GM19043 (cell line): ENCODE data around the gene GRM4.
"Not testable (repeated sequence)": the region's sequence is repeated elsewhere in the genome, so short reads cannot be mapped to it uniquely, and the experiment has no call there.

Source experiments
- ATAC-seq: cut with Tn5 transposase; IDR thresholded peaks from one replicate; pipeline ENCODE4 v1.9.1; 2021; ENCODE audit warnings: low read depth; ENCODE audit not compliant: unreplicated experiment

The GRM4 gene

GRCh38 chr6:34047913-34048867 is 97.7 kb downstream of the GRM4 start:
- no peak for ATAC-seq

DNA sequence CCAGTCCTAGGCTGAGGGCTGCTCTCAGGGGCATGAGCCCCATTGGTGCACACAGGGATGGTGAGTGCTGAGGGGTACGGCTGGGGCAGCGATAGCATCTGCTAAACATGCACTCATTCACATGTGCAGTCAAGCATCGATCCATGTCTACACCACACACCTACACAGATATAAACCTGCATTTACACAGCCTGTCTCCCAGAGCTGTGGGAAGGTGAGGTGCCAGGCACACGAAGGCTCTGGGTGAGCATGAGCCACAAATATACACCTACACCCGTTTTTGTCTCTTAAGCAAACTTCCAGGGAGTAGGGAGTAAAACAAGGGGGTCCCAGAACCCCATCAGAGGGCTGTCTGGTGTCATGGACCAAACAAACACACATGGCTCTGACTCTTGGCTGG is 99.3 kb downstream of the GRM4 start:
- no peak for ATAC-seq

DNA sequence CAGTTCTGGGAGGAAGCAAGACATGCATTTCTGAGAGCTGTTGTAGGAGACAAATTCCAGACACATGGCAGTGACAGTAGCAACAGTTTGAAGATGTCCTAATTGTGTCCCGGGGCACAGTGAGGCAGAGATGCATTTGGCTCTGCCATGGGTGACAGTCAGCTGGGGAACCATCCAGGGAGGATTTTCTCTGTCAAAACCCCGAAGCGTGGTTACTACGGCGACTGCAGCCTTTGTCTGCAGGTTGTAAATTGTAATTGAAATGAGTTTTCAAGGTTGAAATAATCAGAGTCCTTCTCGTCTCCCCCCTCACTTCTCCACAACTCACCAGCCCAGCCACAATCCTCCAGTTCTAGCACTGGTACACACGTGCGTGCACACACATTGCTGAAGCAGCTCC is 100.1 kb downstream of the GRM4 start:
- ATAC-seq, result no peak

DNA sequence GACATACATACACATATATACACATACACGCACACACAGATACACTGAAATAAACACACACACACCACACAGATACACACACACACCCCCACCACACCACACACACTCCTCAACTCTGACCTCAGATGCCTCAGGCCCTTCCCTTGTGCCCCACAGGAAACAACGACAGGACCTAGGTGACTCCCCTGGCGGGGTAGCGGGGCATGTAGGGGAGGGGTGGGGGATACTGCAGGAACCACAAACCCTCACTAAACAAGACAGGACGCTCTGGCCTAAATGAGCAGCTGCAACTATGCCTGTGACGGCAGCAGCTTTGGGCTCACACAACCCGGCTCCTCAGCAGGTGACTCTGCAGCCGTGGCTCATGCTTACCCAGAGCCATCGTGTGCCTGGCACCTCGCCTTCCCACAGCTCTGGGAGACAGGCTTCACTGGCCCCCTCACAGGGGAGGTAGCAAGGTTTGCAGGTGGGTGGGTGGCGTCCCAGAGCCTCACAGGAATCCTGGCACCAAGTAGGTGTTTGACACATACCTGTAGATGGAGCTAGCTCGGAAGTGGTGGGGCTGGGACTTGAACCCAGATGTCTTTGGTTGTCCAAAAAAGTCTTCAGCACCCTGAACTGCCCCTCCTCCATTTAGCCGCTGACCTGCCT is 100.8 kb downstream of the GRM4 start:
- no peak for ATAC-seq

DNA sequence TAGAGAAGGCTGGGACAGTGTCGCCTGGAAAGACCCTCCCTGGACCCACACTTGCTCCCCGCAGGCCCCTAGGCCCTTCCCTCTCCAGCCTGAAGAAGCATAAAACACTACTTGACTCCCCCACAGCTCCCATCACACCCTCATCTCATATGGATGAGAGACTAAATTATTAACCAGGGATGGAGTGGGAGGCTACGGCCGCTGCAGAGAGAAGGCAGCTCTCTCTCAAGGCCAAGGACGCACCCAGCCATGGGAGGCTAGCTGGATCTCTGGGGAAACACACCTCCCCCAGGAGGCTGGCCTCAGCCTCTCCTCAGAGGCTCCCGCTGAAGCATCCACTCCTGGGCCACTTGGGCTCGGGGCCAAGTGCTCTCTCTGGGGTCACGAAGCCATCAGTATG is 102.5 kb downstream of the GRM4 start:
- no peak for ATAC-seq

GRCh38 chr6:34041998-34042397 is 103.9 kb downstream of the GRM4 start:
- not testable (repeated sequence) for ATAC-seq

DNA sequence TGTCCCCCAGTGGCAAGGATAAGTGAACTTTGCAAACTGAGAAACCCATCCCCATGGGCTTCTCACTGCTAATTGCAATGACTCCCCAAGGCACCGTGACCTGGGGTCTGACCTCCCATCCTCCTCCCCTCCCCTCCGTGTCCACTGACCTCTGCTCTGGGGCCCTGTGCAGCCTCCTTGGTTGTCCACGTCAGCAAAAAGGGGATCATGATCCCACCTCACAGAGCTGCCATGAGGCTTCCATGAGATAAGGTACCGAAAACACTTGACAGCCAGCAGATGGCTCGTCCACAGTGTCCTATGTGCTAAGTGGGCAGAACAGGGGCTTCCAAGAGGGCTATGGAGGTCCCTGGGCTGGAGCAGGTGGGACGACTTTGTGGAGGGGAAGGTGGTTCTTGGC is 104.5 kb downstream of the GRM4 start:
- no peak for ATAC-seq

DNA sequence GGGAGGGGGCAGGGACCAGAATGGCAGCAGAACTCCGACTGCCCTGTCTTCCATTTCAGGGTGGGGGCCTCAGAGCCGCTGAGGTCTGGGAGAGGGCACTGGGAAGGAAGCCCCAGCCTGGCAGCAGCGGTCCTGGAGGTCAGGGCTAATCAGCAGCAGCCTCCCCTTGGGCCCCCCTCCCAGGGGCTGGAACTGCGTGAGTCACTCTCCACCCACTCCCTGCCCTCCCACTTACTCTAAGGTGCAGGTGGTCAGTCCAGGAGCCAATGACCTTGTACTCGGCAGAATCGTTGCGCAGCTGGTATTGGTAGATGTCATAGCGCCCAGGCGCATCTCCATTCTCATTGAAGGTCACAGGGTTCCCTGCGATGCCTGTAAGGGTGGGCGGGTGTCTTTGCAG is 105.9 kb downstream of the GRM4 start:
- no peak for ATAC-seq

DNA sequence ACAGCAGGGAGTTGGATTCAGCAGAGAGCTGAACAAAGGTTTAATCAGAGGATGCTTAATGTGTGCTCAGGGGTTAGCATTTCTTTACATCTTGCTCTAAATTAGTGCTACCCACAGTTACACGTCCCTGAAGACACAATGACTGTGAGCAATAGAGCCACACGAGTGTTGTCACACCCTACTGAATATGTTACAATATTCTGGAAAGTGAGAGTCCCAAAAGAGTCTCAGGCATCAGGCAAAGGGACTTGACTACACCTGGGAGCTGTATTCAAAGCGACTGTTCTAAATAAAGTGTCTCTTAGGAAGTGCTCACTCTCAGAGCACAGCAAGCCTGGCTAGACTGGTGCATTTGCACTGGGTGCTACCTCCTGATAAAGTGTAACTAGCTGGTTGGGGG is 108.7 kb downstream of the GRM4 start:
- ATAC-seq, result no peak

DNA sequence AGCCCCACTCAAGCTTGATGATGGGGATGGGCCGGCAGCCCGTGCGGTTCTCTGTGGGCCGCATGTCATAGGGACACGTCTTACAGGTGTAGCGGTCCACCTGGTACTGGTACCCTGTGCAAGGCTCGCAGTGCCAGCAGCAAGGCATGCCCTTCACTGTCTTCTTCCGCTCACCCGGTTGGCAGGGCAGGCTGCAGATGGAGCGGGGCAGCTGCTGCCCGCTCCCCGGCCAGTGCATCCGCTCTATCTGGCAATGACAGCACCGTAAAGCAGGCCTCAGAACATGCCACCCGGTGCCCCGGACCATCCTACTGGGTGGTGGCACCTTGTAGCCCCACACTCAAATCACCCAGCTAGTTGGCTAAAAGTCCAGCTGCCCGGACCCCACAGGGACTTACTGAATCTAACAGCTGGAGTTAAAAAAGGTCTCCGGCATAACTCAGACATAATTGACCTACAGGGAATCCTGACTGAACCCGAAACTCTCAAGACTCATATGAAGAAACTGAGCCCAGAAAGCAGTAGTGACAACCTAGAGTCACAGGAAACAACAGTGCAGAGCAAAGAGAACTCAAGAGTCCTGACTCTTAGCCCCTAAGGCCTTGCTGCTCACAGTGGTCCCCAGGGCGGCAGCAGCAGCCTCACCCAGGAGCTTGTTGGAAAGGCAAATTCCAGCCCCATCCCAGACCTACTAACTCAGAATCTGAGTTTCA is 109.4 kb downstream of the GRM4 start:
- ATAC-seq, result no peak

DNA sequence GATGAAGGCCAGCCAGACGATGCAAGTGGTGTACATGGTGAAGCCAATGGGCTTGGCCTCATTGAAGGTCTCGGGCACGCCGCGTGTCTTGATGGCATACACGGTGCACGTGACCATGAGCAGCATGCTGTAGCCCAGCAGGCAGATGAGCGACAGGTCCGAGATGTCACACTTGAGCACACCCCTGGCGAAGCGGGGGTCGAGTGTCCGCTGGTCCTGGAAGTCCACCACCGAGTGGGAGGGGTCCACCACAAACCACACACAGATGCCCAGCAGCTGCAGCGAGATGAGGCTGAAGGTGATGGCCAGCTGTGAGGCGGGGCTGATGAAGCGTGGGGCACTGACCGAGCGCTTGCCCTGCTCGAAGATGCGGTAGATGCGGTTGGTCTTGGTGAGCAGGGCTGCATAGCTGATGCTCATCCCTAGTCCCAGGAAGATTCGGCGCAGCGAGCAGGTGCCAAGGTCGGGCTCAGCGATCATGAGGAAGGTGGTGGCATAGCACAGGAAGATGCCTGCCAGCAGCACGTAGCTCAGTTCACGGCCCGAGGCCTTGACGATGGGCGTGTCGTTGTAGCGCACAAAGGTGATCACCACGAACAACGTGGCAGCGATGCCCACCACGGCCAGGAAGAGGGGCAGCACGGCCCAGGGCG is 110.1 kb downstream of the GRM4 start:
- ATAC-seq, result no peak

DNA sequence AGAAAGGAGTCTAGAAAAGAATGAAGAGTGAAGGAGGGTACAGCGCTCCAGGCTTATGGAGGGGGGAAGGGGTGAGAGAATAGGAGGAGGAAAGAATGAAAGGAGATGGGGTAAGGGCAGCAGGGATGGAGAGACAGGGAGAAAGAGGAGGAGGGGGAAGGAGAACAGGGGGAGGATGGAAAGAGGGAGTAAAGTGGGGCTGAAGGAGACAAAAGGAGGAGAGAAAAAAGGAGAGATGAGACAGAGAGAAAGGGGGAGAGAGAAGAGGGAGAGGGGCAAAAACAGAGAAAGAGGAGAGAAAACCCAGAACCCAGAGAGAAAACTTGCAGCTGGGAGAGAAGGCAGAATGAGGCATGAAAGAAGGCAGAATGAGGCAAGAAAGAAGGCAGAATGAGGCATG is 110.7 kb downstream of the GRM4 start:
- ATAC-seq, result no peak

GRCh38 chr6:34032856-34033255 is 113.0 kb downstream of the GRM4 start:
- ATAC-seq, result no peak

DNA sequence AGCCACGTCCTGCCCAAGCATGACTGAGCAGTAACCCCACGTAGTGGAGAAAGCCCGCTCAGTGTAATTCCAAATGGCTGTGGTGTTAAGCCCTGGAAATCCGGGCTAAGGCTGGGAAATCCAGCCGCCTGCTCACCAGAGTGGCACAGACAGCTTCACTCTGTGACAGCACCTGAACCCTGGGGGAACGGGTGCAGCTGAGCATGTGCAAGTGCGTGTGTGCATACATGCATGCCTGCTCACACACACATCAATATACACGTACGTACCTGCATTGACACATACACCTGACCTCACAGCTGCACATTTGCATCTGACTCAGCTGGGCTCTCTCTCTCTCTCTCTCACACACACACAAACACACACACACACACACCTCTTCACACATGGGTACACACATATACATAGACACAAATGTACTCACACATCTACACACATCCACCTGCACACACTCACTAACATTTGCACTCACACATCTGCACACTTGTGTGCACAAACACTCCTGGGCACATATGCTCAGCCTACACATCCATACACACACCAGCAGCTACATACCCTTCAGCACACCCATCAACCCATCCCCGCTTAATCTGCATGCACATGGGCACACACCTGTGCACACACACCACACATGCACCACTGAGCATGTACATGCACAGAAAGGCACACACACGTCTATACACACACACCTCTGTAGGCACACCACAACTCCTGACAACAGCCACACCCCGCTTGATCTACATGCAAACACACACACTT is 114.1 kb downstream of the GRM4 start:
- no peak for ATAC-seq

GRCh38 chr6:34030831-34031624 is 114.9 kb downstream of the GRM4 start:
- no peak for ATAC-seq

GRCh38 chr6:34029489-34030280 is 116.2 kb downstream of the GRM4 start:
- no peak for ATAC-seq

GRCh38 chr6:34028691-34029360 is 117.1 kb downstream of the GRM4 start:
- ATAC-seq, result no peak

GRCh38 chr6:34027939-34028441 is 117.9 kb downstream of the GRM4 start:
- ATAC-seq, result no peak
